Skin of body (tissue), 2 donors: Measurements from ENCODE around the gene CEP164. TPM values are rescaled to one million over a fixed set of nuclear protein-coding genes. Genes with fewer than 3 reads are reported as not detected.
"Not testable (repeated sequence)": the region's sequence is repeated elsewhere in the genome, so short reads cannot be mapped to it uniquely, and the experiment has no call there.

Experiments used
- DNase-seq: peaks from one replicate; lab custom pipeline; 2025; lab: John Stamatoyannopoulos, UW
- total RNA-seq: library from RNA; depleted of rRNA; stranded (reverse); fragments of >200 nt; gene quantifications from one replicate; pipeline ENCODE4 v1.2.3, GENCODE V29; 2014

Gene CEP164
- total RNA-seq, 1 donor from 2014 or later: 19.9 TPM

- DNase-seq: no peak
Measured at GRCh38 chr11:117303646-117304315, 23.9 kb upstream of the CEP164 start.

- DNase-seq: no peak
Measured at GRCh38 chr11:117305145-117305544, 22.5 kb upstream of the CEP164 start.

GRCh38 chr11:117309310-117309709 lies 18.3 kb upstream of the CEP164 start:
- DNase-seq: no peak

- DNase-seq: no peak
Measured at GRCh38 chr11:117313091-117313490, 14.6 kb upstream of the CEP164 start.

GRCh38 chr11:117313828-117314768 lies 13.6 kb upstream of the CEP164 start:
- no peak for DNase-seq

GRCh38 chr11:117314840-117315239 lies 12.8 kb upstream of the CEP164 start:
- no peak for DNase-seq

GRCh38 chr11:117315285-117316196 lies 12.1 kb upstream of the CEP164 start:
- DNase-seq: no peak

GRCh38 chr11:117316197-117316961 lies 11.3 kb upstream of the CEP164 start, which contains the start of gene BACE1:
Gene BACE1 (minus strand): TSS chr11:117316256. CDS start chr11:117315795, 461 bp downstream.
- peak; percentile 65 for DNase-seq

- DNase-seq: no peak
Measured at GRCh38 chr11:117318738-117319137, 8.9 kb upstream of the CEP164 start.

- DNase-seq: no peak
Measured at GRCh38 chr11:117319214-117319840, 8.3 kb upstream of the CEP164 start.

- DNase-seq: not testable (repeated sequence)
Measured at GRCh38 chr11:117327255-117327566, 443 bp upstream of the CEP164 start.

- DNase-seq: peak; percentile 55
Measured at GRCh38 chr11:117328375-117329010, 839 bp downstream of the CEP164 start.

GRCh38 chr11:117332843-117333242 lies 5.2 kb downstream of the CEP164 start:
- DNase-seq: no peak

- DNase-seq: no peak
Measured at GRCh38 chr11:117333917-117334316, 6.3 kb downstream of the CEP164 start.

- no peak for DNase-seq
Measured at GRCh38 chr11:117334896-117335295, 7.2 kb downstream of the CEP164 start.

GRCh38 chr11:117335399-117335798 lies 7.7 kb downstream of the CEP164 start:
- DNase-seq: no peak

- DNase-seq: no peak
Measured at GRCh38 chr11:117337076-117337475, 9.4 kb downstream of the CEP164 start.

- no peak for DNase-seq
Measured at GRCh38 chr11:117345039-117345438, 17.4 kb downstream of the CEP164 start.

GRCh38 chr11:117354550-117354949 lies 26.9 kb downstream of the CEP164 start:
- DNase-seq: no peak
